ENCODE results near the gene VPS13D. TPM values are rescaled to one million over a fixed set of nuclear protein-coding genes. Genes with fewer than 3 reads are reported as not detected.

VPS13D gene
- total RNA-seq, 1 experiment from 2014 or later: 20.2 TPM

- Histone ChIP-seq H3K23me2 (ENCODE audit: insufficient read length, low read depth, low read length, poor library complexity, severe bottlenecking) (no peaks in the 10 kb centered on the region), H3K27me3 (ENCODE audit: insufficient read depth, low read length) (no peaks in the 10 kb centered on the region), H4K5ac (ENCODE audit: insufficient read length, low read depth, low read length) (no peak overlapping the region), H2BK15ac (ENCODE audit: low read depth, low read length) (no peak overlapping the region), H3K79me1 (ENCODE audit: insufficient read depth, low read depth, low read length, poor library complexity, severe bottlenecking) (no peaks in the 10 kb centered on the region), H2BK20ac (ENCODE audit: low read depth, low read length, poor library complexity, severe bottlenecking) (no peak overlapping the region), H2BK12ac (ENCODE audit: insufficient read length, low read depth, low read length) (no peak overlapping the region), H2BK120ac (ENCODE audit: low read depth, low read length, poor library complexity, severe bottlenecking) (no peak overlapping the region), H2AFZ (ENCODE audit: low read length) (no peak overlapping the region), H4K20me1 (ENCODE audit: control insufficient read depth, insufficient read depth, insufficient read length) (no peaks in the 10 kb centered on the region), H4K8ac (replicated peaks; ENCODE audit: insufficient read length, low read depth, low read length) (no peak overlapping the region), H2AK5ac (ENCODE audit: insufficient read length, low read length) (no peak overlapping the region), H3K4me1 (ENCODE audit: insufficient read depth, low read length) (no peaks in the 10 kb centered on the region), H3K9me3 (ENCODE audit: control insufficient read depth, low read depth, low read length) (no peaks in the 10 kb centered on the region), H3K56ac (ENCODE audit: insufficient read length, low read depth, low read length) (no peak overlapping the region), H3K18ac (ENCODE audit: insufficient read length, low read depth, low read length) (no peak overlapping the region), H3K4ac (ENCODE audit: low read depth, low read length) (no peak overlapping the region), H2BK5ac (ENCODE audit: insufficient read length, low read length) (no peak overlapping the region), H3K79me2 (ENCODE audit: insufficient read depth, low read length) (no peaks in the 10 kb centered on the region), H3K14ac (ENCODE audit: insufficient read depth, low read length) (no peak overlapping the region), H3T11ph (ENCODE audit: low read length) (no peak overlapping the region), H3K9ac (ENCODE audit: extremely low read depth, insufficient read length, low read length) (no peak overlapping the region), H3K27ac (ENCODE audit: insufficient read length, low read depth, low read length) (no peak overlapping the region), H3K4me2 (ENCODE audit: insufficient read depth, insufficient read length, low read length) (no peak overlapping the region), H4K91ac (ENCODE audit: insufficient read length, low read depth, low read length) (no peak overlapping the region), H3K23ac (ENCODE audit: insufficient read length, low read depth, low read length) (no peak overlapping the region)
- Mint-ChIP-seq H3K36me3 (ENCODE audit: insufficient read depth in 1 of 3, low read depth in 3 of 3) (peaks cover 11 to 39% (median 34%) of the 10 kb centered on the region in 3 experiments; a peak in 6 of 7 replicates), H3K27me3 (ENCODE audit: low read depth) (no peaks in the 10 kb centered on the region), H3K27ac (no peak overlapping the region), H3K9me3 (peaks cover 8 to 9% of the 10 kb centered on the region in 2 experiments), H3K4me3 (no peak overlapping the region), H3K4me1 (peaks cover 5 to 11% of the 10 kb centered on the region in 2 experiments; a peak in 3 of 4 replicates)
- TF ChIP-seq CTCF (conservative IDR thresholded peaks at IDR 0.05): peak; percentile 32; the same call in 2 of the 3 replicates
- DNase-seq: no peak
- WGBS (ENCODE audit: extremely low coverage, insufficient read length, low lambda C conversion rate): no CpG with 5 or more reads among the region's 8 CpGs
These were observed 177.5 kb downstream of the VPS13D start for GRCh38 chr1:12407050-12407961.

Measured in H9 (cell line).